Fibroblast of mammary gland (primary cell): ENCODE measurements around the gene MIEF1.

Experiments
- DNase-seq: peaks from one replicate; pipeline ENCODE4 v3.0.0-alpha.2; 2010; ENCODE audit warnings: low read depth
- H3K4me3 ChIP-seq: 2 replicates; pipeline ENCODE4 v1.5.1; 2011; ENCODE audit warnings: low read depth, mild to moderate bottlenecking, low read length, moderate library complexity; ENCODE audit not compliant: control insufficient read depth
- CTCF ChIP-seq: conservative IDR thresholded peaks from 2 replicates; pipeline ENCODE4 v1.5.1; 2011; ENCODE audit warnings: low read depth, low read length, inconsistent platforms; ENCODE audit not compliant: control insufficient read depth, insufficient read depth

MIEF1 gene

GRCh38 chr22:39470451-39471291 lies 31.4 kb upstream of the MIEF1 start:
- no peak for TF ChIP-seq CTCF
- no peak for DNase-seq
- no peak overlapping the region for H3K4me3 ChIP-seq

- DNase-seq: no peak
- H3K4me3 ChIP-seq: no peak overlapping the region
- TF ChIP-seq CTCF: no peak
Measured at GRCh38 chr22:39471381-39472141, 30.5 kb upstream of the MIEF1 start.

GRCh38 chr22:39472570-39473556 lies 29.2 kb upstream of the MIEF1 start:
- H3K4me3 ChIP-seq: no peak overlapping the region
- no peak for DNase-seq
- TF ChIP-seq CTCF: no peak

- TF ChIP-seq CTCF: no peak
- no peak overlapping the region for H3K4me3 ChIP-seq
- no peak for DNase-seq
Measured at GRCh38 chr22:39473851-39474250, 28.2 kb upstream of the MIEF1 start.

- no peak for DNase-seq
- no peak for TF ChIP-seq CTCF
- H3K4me3 ChIP-seq: no peak overlapping the region
Measured at GRCh38 chr22:39474351-39475111, 27.6 kb upstream of the MIEF1 start.
